ENCODE measurements around the gene TRAF3.
A peak's percentile ranks its signal among the peaks of the same experiment; 100 is the strongest.

TRAF3 gene

GRCh38 chr14:102955636-102956408 lies 178.6 kb downstream of the TRAF3 start:
- DNase-seq (ENCODE audit: low spot score), result no peak

- peak; percentile 38 for DNase-seq (ENCODE audit: low spot score)
These were observed 180.0 kb downstream of the TRAF3 start for GRCh38 chr14:102957222-102957621.

DNA sequence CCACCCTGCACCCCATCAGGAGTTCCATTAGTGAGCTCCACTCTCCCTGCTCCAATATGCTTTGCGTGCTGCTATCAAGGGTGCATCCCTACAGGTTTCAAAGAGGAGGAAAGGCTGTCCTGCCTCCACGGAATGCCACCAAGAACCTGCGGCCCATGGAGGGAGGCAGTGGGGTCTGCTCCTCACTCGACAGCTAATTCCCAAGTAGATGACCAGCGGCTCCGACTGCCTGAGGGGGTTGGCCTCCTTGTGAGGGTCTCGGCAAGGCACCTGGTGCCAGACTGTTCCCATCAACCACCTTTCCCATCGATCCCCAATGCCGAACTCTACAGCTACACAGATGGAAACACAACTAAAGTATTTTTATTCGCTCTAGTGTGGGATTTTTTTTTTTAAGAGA lies 181.2 kb downstream of the TRAF3 start:
- DNase-seq (ENCODE audit: low spot score), result no peak

Measured in AG08395 (cell line).